Measurements from ENCODE around the gene CABP7.

GRCh38 chr22:29740216-29740615, 20.4 kb downstream of the CABP7 start:
- TF ChIP-seq CTCF (IDR thresholded peaks at IDR 0.05) (no peak), POLR2AphosphoS5 (IDR thresholded peaks at IDR 0.05) (no peak)
